Natural killer cell (primary cell): ENCODE data around the gene SLC13A5. TPM values are rescaled to one million over a fixed set of nuclear protein-coding genes. Genes with fewer than 3 reads are reported as not detected.

Experiments
- ATAC-seq, 3 donors: fragments of 150-1000 bp in 2 of 3; fragments of 200-7000 bp in 1 of 3; cut with Tn5 transposase; 1 replicate in 1 of 3; 2 replicates in 2 of 3; pipeline ENCODE4 v1.10.0; 2021; ENCODE audit warnings: mild to moderate bottlenecking in 2 of 3, moderate library complexity in 2 of 3
- DNase-seq, 2 donors: peaks; one replicate each; pipeline versions ENCODE4 v3.0.0 to v3.0.0-alpha.2; 2013 to 2021; ENCODE audit warnings: mixed read lengths in 1 of 2
- H3K27ac ChIP-seq: one replicate; pipeline ENCODE4 v1.5.1; 2013; ENCODE audit warnings: mild to moderate bottlenecking, low read length
- H3K27me3 ChIP-seq: one replicate; pipeline ENCODE4 v1.6.1; 2013; ENCODE audit warnings: low read length; ENCODE audit not compliant: control insufficient read depth, insufficient read depth
- H3K36me3 ChIP-seq: one replicate; pipeline ENCODE4 v1.6.1; 2013; ENCODE audit warnings: low read length; ENCODE audit not compliant: control insufficient read depth, insufficient read depth
- H3K4me1 ChIP-seq: one replicate; pipeline ENCODE4 v1.6.1; 2013; ENCODE audit warnings: low read length; ENCODE audit not compliant: control insufficient read depth, insufficient read depth
- H3K4me3 ChIP-seq: one replicate; pipeline ENCODE4 v1.5.1; 2013; ENCODE audit warnings: low read length
- H3K9me3 ChIP-seq: one replicate; pipeline ENCODE4 v1.6.1; 2013; ENCODE audit warnings: low read length; ENCODE audit not compliant: control insufficient read depth, insufficient read depth
- H3K27ac Mint-ChIP-seq, 2 donors: one replicate each; pipeline ENCODE4 v1.8.0; 2022; ENCODE audit warnings: mild to moderate bottlenecking in 2 of 2, mixed read lengths in 2 of 2, moderate library complexity in 1 of 2
- H3K27me3 Mint-ChIP-seq, 2 donors: one replicate each; pipeline ENCODE4 v1.8.0; 2022; ENCODE audit warnings: low read depth in 2 of 2, mixed read lengths in 2 of 2
- H3K36me3 Mint-ChIP-seq: one replicate; pipeline ENCODE4 v1.8.0; 2022; ENCODE audit warnings: mixed read lengths
- H3K4me1 Mint-ChIP-seq, 2 donors: one replicate each; pipeline ENCODE4 v1.8.0; 2022; ENCODE audit warnings: mixed read lengths in 2 of 2
- H3K4me3 Mint-ChIP-seq: one replicate; pipeline ENCODE4 v1.8.0; 2022; ENCODE audit warnings: mild to moderate bottlenecking, moderate library complexity, mixed read lengths
- H3K9me3 Mint-ChIP-seq, 2 donors: one replicate each; pipeline ENCODE4 v1.8.0; 2022; ENCODE audit warnings: mixed read lengths in 2 of 2
- CTCF ChIP-seq: fragments of 200-600 bp; IDR thresholded peaks from one replicate; pipeline ENCODE4 v1.8.0; 2022; ENCODE audit warnings: antibody characterized with exemption
- WGBS: methylation state at CpG from one replicate; pipeline ENCODE4 v1.1.7; 2013; ENCODE audit warnings: missing lambda C conversion rate; ENCODE audit not compliant: insufficient coverage; 5-methylcytosine and 5-hydroxymethylcytosine counted together
- intact Hi-C: fragments of 100-400 bp; cut with micrococcal nuclease; formaldehyde crosslinking; loops from one replicate; pipeline ENCODE4 v1.14.2; 2022
- total RNA-seq, 4 donors: library from RNA; stranded (reverse); fragments of 120-200 nt in 1 of 4; gene quantifications; one replicate each; pipeline versions ENCODE4 v1.2.3 to v1.2.4, GENCODE V29; 2013 to 2022

The SLC13A5 gene
- total RNA-seq, 3 donors from 2014 or later (not counting 1 experiment from before 2014, with no cell fraction given) = not detected

- DNase-seq = no peak
- 88% methylated on average over 11 of the region's 11 CpGs for WGBS
- no peak for TF ChIP-seq CTCF
- Mint-ChIP-seq H3K27ac (no peak overlapping the region), H3K9me3 (no peaks in the 10 kb centered on the region), H3K4me1 (no peaks in the 10 kb centered on the region), H3K36me3 (no peaks in the 10 kb centered on the region), H3K27me3 (peaks cover 22 to 30% of the 10 kb centered on the region in 2 donors), H3K4me3 (no peak overlapping the region)
- H3K27ac ChIP-seq = no peak overlapping the region
- H3K27me3 ChIP-seq = no peaks in the 10 kb centered on the region
- H3K36me3 ChIP-seq = no peaks in the 10 kb centered on the region
- intact Hi-C loops = no loop called here
- H3K4me3 ChIP-seq = no peak overlapping the region
- ATAC-seq = no peak
- no peaks in the 10 kb centered on the region for H3K4me1 ChIP-seq
- H3K9me3 ChIP-seq = no peaks in the 10 kb centered on the region
Measured at GRCh38 chr17:6690641-6691040, 22.5 kb downstream of the SLC13A5 start.

- Mint-ChIP-seq H3K27ac (no peak overlapping the region), H3K27me3 (peaks cover 23 to 29% of the 10 kb centered on the region in 2 donors), H3K9me3 (no peaks in the 10 kb centered on the region), H3K4me3 (no peak overlapping the region), H3K4me1 (no peaks in the 10 kb centered on the region), H3K36me3 (no peaks in the 10 kb centered on the region)
- H3K9me3 ChIP-seq = no peaks in the 10 kb centered on the region
- H3K4me1 ChIP-seq = no peaks in the 10 kb centered on the region
- intact Hi-C loops = no loop called here
- TF ChIP-seq CTCF = no peak
- no peaks in the 10 kb centered on the region for H3K27me3 ChIP-seq
- DNase-seq (no peak), ATAC-seq (no peak)
- 91% methylated on average over 9 of the region's 9 CpGs for WGBS
- H3K27ac ChIP-seq = no peak overlapping the region
- no peak overlapping the region for H3K4me3 ChIP-seq
- no peaks in the 10 kb centered on the region for H3K36me3 ChIP-seq
Measured at GRCh38 chr17:6688944-6689343, 24.2 kb downstream of the SLC13A5 start.

- intact Hi-C loops = no loop called here
- 88% methylated on average over 4 of the region's 4 CpGs for WGBS
- Mint-ChIP-seq H3K36me3 (no peaks in the 10 kb centered on the region), H3K9me3 (no peaks in the 10 kb centered on the region), H3K27me3 (peaks cover 29 to 43% of the 10 kb centered on the region in 2 donors), H3K27ac (no peak overlapping the region), H3K4me3 (no peak overlapping the region), H3K4me1 (no peaks in the 10 kb centered on the region)
- Histone ChIP-seq H3K27me3 (no peaks in the 10 kb centered on the region), H3K4me1 (no peaks in the 10 kb centered on the region), H3K4me3 (no peak overlapping the region), H3K9me3 (no peaks in the 10 kb centered on the region), H3K27ac (no peak overlapping the region), H3K36me3 (no peaks in the 10 kb centered on the region)
- no peak for ATAC-seq
- TF ChIP-seq CTCF = no peak
- DNase-seq = no peak
Measured at GRCh38 chr17:6686026-6686425, 27.1 kb downstream of the SLC13A5 start.
